Aorta (tissue), 5 donors: ENCODE measurements around the gene NTNG1. TPM values are rescaled to one million over a fixed set of nuclear protein-coding genes. Genes with fewer than 3 reads are reported as not detected.

Experiments used
- ATAC-seq: fragments of 200-7000 bp; cut with Tn5 transposase; one replicate; pipeline ENCODE4 v1.9.1; 2022; ENCODE audit warnings: moderate library complexity; ENCODE audit not compliant: low FRiP score
- DNase-seq, 2 donors: peaks; one replicate each; pipeline ENCODE4 v3.0.0-alpha.2; 2020
- H3K27ac ChIP-seq, 2 donors: one replicate each; pipeline ENCODE4 v1.5.1; 2013; ENCODE audit warnings: low read length in 2 of 2, mild to moderate bottlenecking in 2 of 2, moderate library complexity in 2 of 2, control low read depth in 1 of 2, inconsistent platforms in 1 of 2, low read depth in 1 of 2
- H3K27me3 ChIP-seq, 2 donors: one replicate each; pipeline ENCODE4 v1.6.1; 2013; ENCODE audit warnings: control low read depth in 1 of 2, low read length in 1 of 2, mild to moderate bottlenecking in 1 of 2, moderate library complexity in 1 of 2; ENCODE audit not compliant: insufficient read depth in 2 of 2, control insufficient read depth in 1 of 2
- H3K36me3 ChIP-seq, 2 donors: one replicate each; pipeline ENCODE4 v1.6.1; 2013; ENCODE audit warnings: control low read depth in 1 of 2, low read length in 1 of 2, mild to moderate bottlenecking in 1 of 2; ENCODE audit not compliant: insufficient read depth in 2 of 2, control insufficient read depth in 1 of 2
- H3K4me1 ChIP-seq, 2 donors: one replicate each; pipeline ENCODE4 v1.6.1; 2013; ENCODE audit warnings: low read length in 2 of 2, control low read depth in 1 of 2, mild to moderate bottlenecking in 1 of 2, moderate library complexity in 1 of 2; ENCODE audit not compliant: insufficient read depth in 2 of 2, control insufficient read depth in 1 of 2
- H3K4me3 ChIP-seq, 2 donors: one replicate each; pipeline ENCODE4 v1.5.1; 2013; ENCODE audit warnings: low read length in 2 of 2, control low read depth in 1 of 2, mild to moderate bottlenecking in 1 of 2
- H3K9me3 ChIP-seq: one replicate; pipeline ENCODE4 v1.6.1; 2013; ENCODE audit warnings: mild to moderate bottlenecking, low read length; ENCODE audit not compliant: control insufficient read depth
- WGBS, 2 donors: extraction: QIAGEN DNeasy Blood & Tissue Kit; methylation state at CpG; one replicate each; pipeline ENCODE4 v1.1.7; 2013; 5-methylcytosine and 5-hydroxymethylcytosine counted together
- intact Hi-C, 2 donors: fragments of 100-400 bp; cut with DNase I; formaldehyde crosslinking; loops; one replicate each; pipeline versions ENCODE4 v1.14.2 to v1.15.0; 2022
- polyA plus RNA-seq, 2 donors: library from polyadenylated mRNA; stranded (reverse); fragments of 200-250 nt; gene quantifications; one replicate each; pipeline ENCODE4 v1.2.3, GENCODE V29; 2013
- total RNA-seq, 2 donors: library from RNA; stranded (reverse); fragmentation: NEBNext Ultra II Directional; extraction: Animal tissue kit (Norgen Biotek cat#: 25700); gene quantifications; one replicate each; pipeline ENCODE4 v1.2.1, GENCODE V29; 2021
- donor health status: healthy with polysubstance abuse.
- donor health status: Bipolar disorder and iron deficiency.
- donor health status: DM: no; HTN: no; CAD: no.
- donor health status: DM: no; HTN: no; CAD: no.
- donor health status: DM: yes; HTN: yes; CAD: no.

NTNG1 gene
- total and polyA plus RNA-seq, 4 donors = 1.0 to 1.8 TPM; not detected in 2

DNA sequence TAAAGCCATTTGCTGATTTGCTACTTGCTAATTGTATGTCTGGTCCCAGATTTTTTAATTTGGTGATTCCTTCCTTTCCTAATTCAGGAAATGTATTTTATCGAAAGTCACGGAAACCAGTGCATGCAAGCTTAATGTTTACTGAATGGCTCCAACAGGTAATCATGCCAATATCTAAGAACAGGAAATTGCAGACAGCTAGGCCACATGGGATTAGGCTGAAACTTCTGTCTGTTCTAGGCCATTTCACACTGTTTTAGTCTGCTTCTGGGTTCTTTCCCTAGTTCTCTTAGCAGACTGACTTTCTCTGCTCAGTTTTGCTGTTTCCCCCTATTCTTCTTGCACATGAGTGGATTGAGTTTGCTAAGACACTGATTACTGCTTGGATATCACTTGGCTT, 111.4 kb downstream of the NTNG1 start:
- WGBS, 2 donors = 86 to 89% methylated on average over 2 of the region's 2 CpGs
- H3K27me3 ChIP-seq = no peaks in the 10 kb centered on the region
- no peaks in the 10 kb centered on the region for H3K9me3 ChIP-seq
- no peak for ATAC-seq
- intact Hi-C loops = no loop called here
- H3K4me1 ChIP-seq = no peaks in the 10 kb centered on the region
- H3K4me3 ChIP-seq = no peak overlapping the region
- DNase-seq = no peak
- H3K27ac ChIP-seq = no peak overlapping the region
- H3K36me3 ChIP-seq = no peaks in the 10 kb centered on the region

DNA sequence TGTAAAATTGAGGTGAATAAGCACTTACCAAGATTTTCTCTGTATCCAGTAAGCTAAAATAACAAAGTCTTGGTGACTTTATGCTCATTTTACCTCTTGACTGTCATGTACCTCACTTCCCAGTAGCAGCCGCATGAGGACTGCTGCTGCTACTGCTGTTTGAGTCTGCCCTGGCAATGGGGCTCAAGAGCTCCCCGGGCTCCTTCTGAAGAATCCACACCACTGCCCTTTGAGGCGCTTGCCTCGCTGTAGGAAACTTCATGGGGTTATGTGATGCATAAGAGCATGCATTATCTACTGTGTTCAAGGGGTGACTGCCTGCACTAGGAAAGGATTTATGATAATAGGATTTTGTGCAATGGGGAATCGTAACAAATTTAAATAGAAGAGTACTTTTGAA, 113.5 kb downstream of the NTNG1 start:
- intact Hi-C loops = no loop called here
- no peaks in the 10 kb centered on the region for H3K9me3 ChIP-seq
- no peaks in the 10 kb centered on the region for H3K36me3 ChIP-seq
- WGBS, 2 donors = 29 to 42% methylated on average over 5 of the region's 5 CpGs
- H3K27me3 ChIP-seq = no peaks in the 10 kb centered on the region
- ATAC-seq (no peak), DNase-seq (no peak)
- no peak overlapping the region for H3K4me3 ChIP-seq
- H3K4me1 ChIP-seq = no peaks in the 10 kb centered on the region
- H3K27ac ChIP-seq = no peak overlapping the region

DNA sequence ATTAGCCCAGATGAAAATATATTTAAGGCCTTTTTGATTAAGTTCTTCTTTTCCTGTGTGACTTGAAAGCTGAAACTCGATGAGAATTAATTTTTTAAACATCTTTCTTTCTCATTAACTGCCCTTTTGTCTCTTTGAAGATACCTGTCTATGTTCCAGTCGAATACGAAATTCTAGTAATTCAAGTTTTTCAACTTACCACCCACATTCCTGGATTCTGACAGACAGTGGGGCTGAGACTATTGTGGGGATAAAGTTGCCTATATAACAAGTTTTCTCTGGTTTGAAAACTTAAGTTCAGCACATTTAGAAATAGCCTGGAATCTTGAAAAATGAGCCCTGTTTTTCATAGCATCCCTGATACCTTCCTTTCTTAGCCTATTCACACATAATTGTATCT, 114.6 kb downstream of the NTNG1 start:
- H3K4me3 ChIP-seq = no peak overlapping the region
- no peak for ATAC-seq
- H3K27me3 ChIP-seq = no peaks in the 10 kb centered on the region
- 63 to 71% methylated on average over 3 of the region's 3 CpGs for WGBS, 2 donors
- DNase-seq = no peak
- H3K36me3 ChIP-seq = no peaks in the 10 kb centered on the region
- intact Hi-C loops = no loop called here
- H3K27ac ChIP-seq = no peak overlapping the region
- no peaks in the 10 kb centered on the region for H3K4me1 ChIP-seq
- H3K9me3 ChIP-seq = no peaks in the 10 kb centered on the region

DNA sequence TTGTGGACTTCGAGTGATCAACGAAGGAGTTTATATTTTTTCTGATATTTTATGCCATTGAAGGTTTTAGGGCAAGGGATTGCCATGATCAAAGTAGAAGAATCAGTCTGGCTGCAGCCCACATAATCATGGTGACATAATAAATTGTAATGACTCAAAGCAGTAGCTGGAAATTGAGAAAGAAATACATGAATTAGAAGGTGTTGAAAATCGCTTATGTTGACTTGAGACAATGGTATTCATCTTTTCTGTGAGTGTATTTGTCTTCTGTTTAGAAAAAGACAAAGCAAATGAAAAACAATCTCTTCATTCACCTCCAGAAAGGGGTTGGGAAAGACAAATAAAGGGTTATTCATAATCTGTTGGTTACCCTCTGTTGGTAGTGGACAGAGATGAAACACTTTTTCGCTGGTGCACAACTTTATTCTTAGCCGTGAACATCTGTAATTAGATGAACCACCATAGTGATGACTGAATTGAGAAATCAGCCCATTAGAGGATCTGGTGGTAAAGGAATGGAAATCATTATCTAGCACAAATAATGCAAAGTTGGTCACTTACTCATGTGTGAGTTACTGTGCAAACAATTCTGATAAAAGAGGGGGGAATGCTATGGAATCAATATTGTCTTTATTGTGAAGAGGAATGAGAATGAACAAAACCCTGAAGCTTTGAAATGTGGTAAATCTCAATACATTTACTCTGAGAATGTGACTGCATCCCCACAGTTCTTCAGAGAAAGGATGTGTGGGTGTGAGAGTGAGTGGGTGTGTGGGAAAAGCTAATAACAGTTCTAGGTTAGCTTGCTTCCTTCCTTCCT, 121.8 kb downstream of the NTNG1 start:
- WGBS, 2 donors = 82 to 88% methylated on average over 5 of the region's 5 CpGs
- H3K27ac ChIP-seq = no peak overlapping the region
- H3K36me3 ChIP-seq = no peaks in the 10 kb centered on the region
- H3K9me3 ChIP-seq = no peaks in the 10 kb centered on the region
- H3K4me3 ChIP-seq = no peak overlapping the region
- no peaks in the 10 kb centered on the region for H3K27me3 ChIP-seq
- DNase-seq = no peak
- no peak for ATAC-seq
- intact Hi-C loops = no loop called here
- H3K4me1 ChIP-seq = no peaks in the 10 kb centered on the region

DNA sequence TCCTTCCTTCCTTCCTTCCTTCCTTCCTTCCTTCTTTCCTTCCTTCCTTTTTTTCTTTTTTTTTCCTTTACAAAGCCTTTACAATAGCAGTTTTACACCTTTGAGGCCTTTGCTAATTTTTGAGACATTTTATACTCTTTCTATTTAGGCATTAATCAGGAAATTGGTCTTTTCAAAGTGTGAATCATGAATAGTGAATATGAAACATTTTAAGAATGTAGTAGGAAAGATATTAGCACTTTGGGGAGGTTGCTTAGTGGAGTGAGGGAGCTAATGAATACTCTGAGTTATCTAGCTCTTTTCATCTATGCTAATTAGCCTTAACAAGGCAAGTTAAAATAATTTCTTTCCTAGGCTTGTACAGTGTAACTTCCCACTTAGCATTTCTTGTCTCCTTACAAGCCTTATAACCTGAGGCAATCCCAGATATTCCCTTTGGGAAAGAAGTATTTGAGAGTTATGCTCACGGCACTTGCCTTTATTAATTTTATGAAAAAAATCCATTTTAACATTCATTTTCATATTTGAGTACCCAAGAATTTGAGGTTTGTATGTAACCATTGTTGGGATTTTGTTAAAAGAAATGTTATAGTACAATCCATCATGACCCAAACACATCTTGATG, 122.6 kb downstream of the NTNG1 start:
- WGBS, 2 donors = 35 to 39% methylated on average over 1 of the region's 1 CpG
- no peak overlapping the region for H3K27ac ChIP-seq
- no peaks in the 10 kb centered on the region for H3K4me1 ChIP-seq
- ATAC-seq = no peak
- intact Hi-C loops = no loop called here
- no peak for DNase-seq
- H3K27me3 ChIP-seq = no peaks in the 10 kb centered on the region
- H3K9me3 ChIP-seq = no peaks in the 10 kb centered on the region
- no peaks in the 10 kb centered on the region for H3K36me3 ChIP-seq
- no peak overlapping the region for H3K4me3 ChIP-seq

DNA sequence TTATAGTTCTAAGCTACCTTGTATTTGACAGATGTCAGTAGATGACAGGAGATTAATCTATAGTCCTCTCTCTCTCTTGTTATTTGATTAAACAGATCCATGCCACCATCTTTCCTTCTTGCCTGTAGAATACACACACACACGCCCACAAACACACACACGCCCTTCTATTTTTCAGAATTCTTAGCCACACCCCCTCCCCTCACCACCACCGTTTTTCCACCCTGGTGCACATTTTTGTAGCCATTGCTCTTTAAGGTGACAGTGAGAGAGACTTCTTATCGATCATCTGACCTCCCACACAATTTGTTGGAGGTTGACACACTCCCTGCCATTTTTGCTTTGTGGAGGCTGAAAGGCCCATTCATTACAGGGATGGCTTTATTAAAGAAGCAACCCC, 123.2 kb downstream of the NTNG1 start:
- DNase-seq = no peak
- no peaks in the 10 kb centered on the region for H3K9me3 ChIP-seq
- H3K36me3 ChIP-seq = no peaks in the 10 kb centered on the region
- no peak for ATAC-seq
- H3K27me3 ChIP-seq = no peaks in the 10 kb centered on the region
- 59 to 60% methylated on average over 4 of the region's 4 CpGs for WGBS, 2 donors
- H3K4me1 ChIP-seq = no peaks in the 10 kb centered on the region
- H3K4me3 ChIP-seq = no peak overlapping the region
- intact Hi-C loops = no loop called here
- no peak overlapping the region for H3K27ac ChIP-seq

DNA sequence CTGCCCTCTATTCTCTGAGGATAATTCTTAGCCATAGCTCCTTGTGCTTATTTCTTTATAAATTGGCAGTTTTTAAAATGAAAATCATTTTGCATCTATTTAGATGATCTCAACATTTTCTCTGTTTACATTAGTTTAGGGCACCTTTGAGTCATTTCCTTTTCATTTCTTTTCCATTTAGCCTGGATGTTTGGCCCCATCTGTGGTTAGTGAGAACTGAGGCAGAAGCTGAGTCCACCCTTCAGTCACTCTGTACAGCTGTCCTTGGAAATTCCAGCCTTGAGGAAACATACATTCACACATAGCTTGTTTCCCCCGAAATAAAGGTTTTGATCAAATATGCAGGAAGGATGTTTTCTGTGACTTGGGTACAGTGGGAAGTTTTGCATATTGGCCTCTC, 123.7 kb downstream of the NTNG1 start:
- no peak for ATAC-seq
- no peaks in the 10 kb centered on the region for H3K36me3 ChIP-seq
- no peak overlapping the region for H3K27ac ChIP-seq
- no peak for DNase-seq
- no peaks in the 10 kb centered on the region for H3K9me3 ChIP-seq
- 81 to 86% methylated on average over 1 of the region's 1 CpG for WGBS, 2 donors
- no peak overlapping the region for H3K4me3 ChIP-seq
- intact Hi-C loops = no loop called here
- H3K4me1 ChIP-seq = no peaks in the 10 kb centered on the region
- no peaks in the 10 kb centered on the region for H3K27me3 ChIP-seq

DNA sequence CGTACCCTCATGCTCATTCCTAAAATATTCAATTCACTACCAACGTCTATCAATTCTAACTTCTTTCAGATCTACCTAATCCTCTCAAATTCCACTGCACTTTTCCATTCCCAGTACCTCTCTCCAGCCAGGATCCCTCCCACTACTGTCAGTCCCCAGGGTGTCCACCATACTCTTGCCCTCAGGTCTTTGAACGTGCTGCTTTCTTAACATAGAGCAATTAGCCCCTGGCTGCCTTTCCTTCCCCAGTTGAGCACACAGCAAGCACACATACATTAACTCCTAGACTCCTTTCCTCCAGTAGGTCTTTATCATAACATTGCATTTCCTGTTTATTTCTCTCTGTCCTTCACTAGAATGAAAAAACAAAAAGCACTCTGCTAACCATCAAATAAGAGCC, 126.7 kb downstream of the NTNG1 start:
- 56 to 59% methylated on average over 3 of the region's 3 CpGs for WGBS, 2 donors
- Histone ChIP-seq H3K36me3 (no peaks in the 10 kb centered on the region), H3K9me3 (no peaks in the 10 kb centered on the region), H3K27ac (no peak overlapping the region), H3K27me3 (no peaks in the 10 kb centered on the region), H3K4me3 (no peak overlapping the region), H3K4me1 (no peaks in the 10 kb centered on the region)
- no peak for ATAC-seq
- intact Hi-C loops = no loop called here
- no peak for DNase-seq

DNA sequence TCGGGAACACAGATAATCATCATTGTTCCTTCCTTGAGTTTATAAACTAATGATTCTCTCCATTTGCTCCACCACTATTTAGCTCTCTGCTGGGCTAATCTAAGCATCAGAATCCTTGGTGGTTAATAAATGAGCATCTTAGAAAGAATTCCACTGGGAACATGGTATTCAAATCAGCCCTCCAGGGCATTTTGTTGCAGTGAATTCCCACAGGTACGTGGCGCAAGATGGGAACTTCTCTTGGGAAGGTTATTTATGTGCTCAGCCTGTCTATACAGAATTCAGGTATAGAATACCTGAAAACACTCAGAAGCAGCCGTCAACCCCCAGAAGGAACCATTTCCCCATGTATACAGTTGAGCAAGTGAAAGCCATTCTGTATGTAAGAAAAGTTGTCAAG, 131.5 kb downstream of the NTNG1 start:
- intact Hi-C loops = no loop called here
- DNase-seq = no peak
- no peak for ATAC-seq
- no peak overlapping the region for H3K4me3 ChIP-seq
- H3K27me3 ChIP-seq = no peaks in the 10 kb centered on the region
- WGBS, 2 donors = 81 to 85% methylated on average over 4 of the region's 4 CpGs
- no peak overlapping the region for H3K27ac ChIP-seq
- no peaks in the 10 kb centered on the region for H3K9me3 ChIP-seq
- H3K36me3 ChIP-seq = no peaks in the 10 kb centered on the region
- H3K4me1 ChIP-seq = peaks cover 0 to 2% of the 10 kb centered on the region in 2 donors
